ENCODE results near the gene VPS37C.

The VPS37C gene

DNA sequence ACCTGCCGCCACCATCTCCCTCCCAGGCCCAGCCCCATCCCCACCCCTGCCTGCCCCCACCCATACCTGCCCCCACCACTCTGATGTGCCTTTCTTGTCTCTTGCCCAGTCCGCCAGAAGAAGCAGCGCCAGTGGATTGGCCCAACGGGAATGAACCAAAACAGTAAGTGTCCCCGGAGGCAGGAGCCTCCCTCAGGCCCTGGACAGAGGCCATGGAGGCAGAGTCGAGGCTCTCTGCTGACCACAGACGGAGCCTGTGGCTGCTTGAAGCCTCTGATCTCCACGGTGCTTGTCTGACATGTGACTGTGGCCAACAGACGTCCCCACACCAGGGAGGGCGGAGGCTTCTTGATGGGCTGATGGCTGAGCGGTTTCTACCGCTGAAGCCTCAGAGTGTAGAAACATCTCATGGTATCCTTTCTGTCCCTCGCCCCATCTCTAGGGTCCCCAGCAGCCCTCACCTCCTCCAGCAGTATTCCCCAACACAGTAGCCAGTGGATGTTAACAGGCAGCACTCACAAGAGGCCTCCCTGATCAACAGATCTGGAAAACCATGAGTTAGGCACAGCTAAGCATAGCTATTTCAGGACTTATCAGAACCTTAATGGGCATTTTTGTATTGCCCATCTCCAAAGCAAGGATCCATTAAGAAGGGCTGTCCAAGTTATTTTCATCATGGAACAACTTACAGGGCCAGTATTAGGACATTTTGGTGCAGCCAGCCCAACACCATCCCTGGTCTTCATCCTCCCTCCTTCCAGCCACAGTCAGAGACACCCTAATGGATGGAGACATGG, 37.3 kb downstream of the VPS37C start:
- H3K4me3 ChIP-seq (ENCODE audit: low read depth, low read length): no peak overlapping the region
- TF ChIP-seq, protein P1, sequence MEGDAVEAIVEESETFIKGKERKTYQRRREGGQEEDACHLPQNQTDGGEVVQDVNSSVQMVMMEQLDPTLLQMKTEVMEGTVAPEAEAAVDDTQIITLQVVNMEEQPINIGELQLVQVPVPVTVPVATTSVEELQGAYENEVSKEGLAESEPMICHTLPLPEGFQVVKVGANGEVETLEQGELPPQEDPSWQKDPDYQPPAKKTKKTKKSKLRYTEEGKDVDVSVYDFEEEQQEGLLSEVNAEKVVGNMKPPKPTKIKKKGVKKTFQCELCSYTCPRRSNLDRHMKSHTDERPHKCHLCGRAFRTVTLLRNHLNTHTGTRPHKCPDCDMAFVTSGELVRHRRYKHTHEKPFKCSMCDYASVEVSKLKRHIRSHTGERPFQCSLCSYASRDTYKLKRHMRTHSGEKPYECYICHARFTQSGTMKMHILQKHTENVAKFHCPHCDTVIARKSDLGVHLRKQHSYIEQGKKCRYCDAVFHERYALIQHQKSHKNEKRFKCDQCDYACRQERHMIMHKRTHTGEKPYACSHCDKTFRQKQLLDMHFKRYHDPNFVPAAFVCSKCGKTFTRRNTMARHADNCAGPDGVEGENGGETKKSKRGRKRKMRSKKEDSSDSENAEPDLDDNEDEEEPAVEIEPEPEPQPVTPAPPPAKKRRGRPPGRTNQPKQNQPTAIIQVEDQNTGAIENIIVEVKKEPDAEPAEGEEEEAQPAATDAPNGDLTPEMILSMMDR (IDR thresholded peaks at IDR 0.05; ENCODE audit: low read depth, low read length): no peak

DNA sequence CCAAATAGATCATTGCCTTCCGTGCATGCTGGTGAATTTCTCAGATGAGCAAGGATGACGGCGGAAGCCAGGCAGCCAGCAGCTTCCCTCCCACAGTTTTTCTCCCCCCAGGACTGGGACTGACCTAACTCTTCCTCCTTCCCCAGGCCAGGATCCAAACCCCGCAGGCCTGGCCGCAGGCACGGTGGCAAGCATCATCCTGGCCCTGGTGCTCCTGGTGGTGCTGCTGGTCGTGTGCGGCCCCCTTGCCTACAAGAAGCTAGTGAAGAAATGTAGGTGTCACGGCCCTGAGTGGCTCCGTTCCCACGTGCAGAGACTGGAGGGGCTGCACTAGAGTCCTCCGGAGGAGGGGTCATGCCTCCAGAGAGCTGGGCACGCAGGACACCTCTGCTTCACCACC, 38.5 kb downstream of the VPS37C start:
- TF ChIP-seq, protein P1 (IDR thresholded peaks at IDR 0.05; ENCODE audit: low read depth, low read length): no peak
- H3K4me3 ChIP-seq (ENCODE audit: low read depth, low read length): no peak overlapping the region

DNA sequence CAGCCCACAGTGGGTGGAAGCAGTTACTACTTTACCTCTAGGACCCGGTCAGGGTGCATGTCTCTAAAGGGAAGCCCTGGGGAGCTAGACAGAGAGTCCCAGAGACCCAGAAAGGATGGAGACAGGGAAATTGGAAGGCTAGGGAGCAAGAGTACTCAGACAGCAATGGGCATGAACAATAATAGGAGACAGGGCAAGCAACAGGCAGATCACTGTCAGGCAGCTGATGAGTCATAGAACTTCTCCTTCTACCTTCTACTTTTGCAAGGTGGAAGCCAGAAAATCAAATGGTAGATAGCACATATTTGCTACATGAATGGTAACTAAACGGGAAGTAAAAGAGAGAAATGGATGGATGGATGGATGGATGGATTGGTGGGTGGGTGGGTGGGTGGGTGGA, 39.3 kb downstream of the VPS37C start:
- TF ChIP-seq, protein P1 (IDR thresholded peaks at IDR 0.05; ENCODE audit: low read depth, low read length): no peak
- no peak overlapping the region for H3K4me3 ChIP-seq (ENCODE audit: low read depth, low read length)

DNA sequence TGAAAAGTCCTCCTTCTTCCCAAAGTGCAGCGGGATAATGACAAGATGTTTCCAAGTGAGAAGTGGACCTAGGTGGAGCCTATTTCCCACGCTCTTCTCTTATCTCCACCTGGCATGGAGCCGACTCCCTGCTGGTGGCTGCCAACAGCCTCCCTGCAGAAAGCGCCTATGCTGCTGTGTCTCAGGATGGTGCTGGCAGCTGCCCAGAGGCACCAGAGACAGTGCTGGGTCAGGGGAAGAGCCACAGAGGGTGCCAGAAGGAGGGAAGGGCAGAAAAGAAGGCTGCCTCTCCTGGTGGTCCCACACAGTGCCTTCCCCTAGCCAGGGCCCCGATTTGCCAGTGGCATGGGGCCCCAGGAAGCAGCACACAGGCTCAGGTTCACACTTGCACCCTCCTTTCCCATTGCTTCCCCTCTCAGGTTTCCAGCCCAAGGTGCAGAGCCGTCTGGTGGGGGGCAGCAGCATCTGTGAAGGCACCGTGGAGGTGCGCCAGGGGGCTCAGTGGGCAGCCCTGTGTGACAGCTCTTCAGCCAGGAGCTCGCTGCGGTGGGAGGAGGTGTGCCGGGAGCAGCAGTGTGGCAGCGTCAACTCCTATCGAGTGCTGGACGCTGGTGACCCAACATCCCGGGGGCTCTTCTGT, 39.9 kb downstream of the VPS37C start:
- no peak overlapping the region for H3K4me3 ChIP-seq (ENCODE audit: low read depth, low read length)
- TF ChIP-seq, protein P1 (IDR thresholded peaks at IDR 0.05; ENCODE audit: low read depth, low read length): no peak

DNA sequence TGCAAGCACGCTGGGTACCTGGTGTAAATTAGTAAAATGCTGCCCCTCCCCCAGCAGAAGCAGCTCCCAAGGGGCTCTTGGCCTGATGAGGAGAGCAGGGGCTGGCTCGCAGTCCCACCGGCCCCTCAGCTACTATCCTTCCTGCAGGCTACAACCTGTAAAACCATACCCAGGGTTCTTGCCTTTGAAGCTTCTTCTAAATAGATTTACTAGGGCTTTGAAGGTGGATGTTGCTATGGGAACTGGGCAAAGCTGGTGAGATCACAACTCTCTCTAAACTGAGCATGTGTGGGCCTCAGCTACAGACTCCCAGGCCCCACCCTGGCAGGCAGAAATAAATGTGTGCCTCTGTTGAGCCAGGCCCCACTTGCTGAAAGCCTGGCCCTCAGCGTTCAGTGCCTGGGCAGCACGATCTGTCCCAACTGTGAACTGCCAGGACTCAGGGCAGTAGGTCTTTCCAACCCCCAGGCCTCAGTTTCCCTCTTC, 40.5 kb downstream of the VPS37C start:
- TF ChIP-seq, protein P1 (IDR thresholded peaks at IDR 0.05; ENCODE audit: low read depth, low read length): no peak
- no peak overlapping the region for H3K4me3 ChIP-seq (ENCODE audit: low read depth, low read length)

DNA sequence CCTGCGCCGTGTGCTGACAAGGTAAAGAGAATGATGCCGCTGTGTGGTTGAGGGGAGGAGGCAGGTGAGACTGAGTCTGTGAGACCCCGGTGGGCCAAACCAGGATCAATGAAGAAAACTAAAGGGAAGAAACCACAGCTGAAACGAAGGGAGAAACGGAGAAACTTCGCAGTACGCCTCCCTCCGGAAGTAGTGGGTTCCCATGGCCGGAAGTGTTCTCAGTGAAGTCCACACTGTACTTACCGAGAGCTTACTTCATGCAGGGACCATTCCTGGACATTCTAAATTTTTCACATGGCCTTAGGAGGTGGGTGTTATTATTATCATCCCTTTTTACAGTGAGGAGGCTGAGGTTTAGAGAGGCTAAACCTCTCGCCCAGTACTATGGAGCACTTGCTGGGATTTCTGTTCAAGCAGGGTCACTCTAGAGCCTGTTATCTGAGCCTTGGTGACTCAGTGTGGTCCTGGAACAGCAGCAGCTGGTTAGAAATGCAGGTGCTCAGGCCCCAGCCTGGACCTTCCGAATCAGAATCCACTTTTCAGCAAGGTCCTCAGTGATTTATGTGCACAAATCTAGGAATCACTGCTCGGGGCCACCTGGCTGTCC, 41.0 kb downstream of the VPS37C start:
- H3K4me3 ChIP-seq (ENCODE audit: low read depth, low read length): no peak overlapping the region
- TF ChIP-seq, protein P1 (IDR thresholded peaks at IDR 0.05; ENCODE audit: low read depth, low read length): no peak

DNA sequence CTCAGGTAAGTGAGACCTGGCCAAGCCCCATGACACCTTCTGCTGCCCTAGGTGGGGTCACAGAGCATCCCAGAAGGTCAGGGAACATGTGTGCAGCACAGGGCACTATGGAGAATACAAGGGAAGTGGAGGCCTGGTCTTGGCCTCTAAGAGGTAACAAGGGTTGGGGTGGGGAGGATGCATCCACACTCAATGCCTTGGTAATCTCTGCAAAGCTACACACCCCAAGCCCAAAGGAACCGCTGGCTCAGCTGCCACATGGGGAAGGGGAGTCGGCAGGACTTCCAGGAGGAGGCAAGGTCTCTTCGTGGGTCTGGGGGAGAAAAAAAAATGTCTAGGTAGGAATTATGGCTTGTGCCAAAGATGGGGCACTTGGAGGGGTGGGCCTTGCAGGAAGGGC, 41.7 kb downstream of the VPS37C start:
- H3K4me3 ChIP-seq (ENCODE audit: low read depth, low read length): no peak overlapping the region
- TF ChIP-seq, protein P1 (IDR thresholded peaks at IDR 0.05; ENCODE audit: low read depth, low read length): no peak

Measured in WI38 (cell line).